ENCODE data around the gene WDR86.

WDR86 gene

DNA sequence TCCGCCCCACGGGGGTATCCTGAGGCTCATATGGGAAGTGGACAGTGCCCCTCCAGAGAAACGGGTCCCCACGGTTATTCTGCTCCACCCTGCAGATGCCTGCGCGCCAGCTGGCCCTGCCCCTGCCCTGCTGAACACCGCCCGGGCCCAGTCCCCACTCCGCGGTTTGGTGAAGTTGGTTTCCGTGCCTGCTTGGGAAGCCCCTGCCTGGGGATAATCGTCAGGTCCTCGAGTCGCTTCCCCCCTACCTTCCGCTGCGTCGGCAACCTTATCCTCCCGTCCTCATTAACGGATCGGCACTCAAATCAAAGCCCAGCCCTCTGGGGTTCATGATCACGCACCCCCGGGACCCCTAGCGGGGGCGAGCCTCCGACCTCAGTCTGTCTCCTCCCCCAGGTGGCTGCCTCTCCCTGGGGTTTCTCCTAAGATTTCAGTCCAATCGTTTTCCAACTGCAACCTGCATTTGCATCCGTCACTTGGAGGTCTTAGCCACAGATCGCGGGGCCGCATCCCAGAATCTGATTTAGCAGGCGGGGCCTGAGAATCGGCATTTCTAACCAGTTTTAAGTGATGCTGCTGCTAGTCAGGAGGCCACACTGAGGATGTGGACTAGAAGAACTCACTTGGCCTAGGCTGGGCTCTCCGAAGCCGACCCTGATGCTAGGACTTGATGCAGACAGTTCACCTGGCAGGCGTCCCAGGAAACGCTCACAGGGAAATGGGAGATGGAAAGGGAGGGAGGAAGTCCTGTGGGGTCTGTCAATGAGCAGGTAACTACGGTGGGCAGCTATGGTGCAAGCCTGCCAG, 27.6 kb downstream of the WDR86 start:
- Mint-ChIP-seq H3K4me1 (ENCODE audit: low read depth) (peaks cover 26% of the 10 kb centered on the region), H3K9me3 (no peaks in the 10 kb centered on the region), H3K27me3 (peaks cover 63% of the 10 kb centered on the region), H3K27ac (no peak overlapping the region), H3K36me3 (ENCODE audit: low read depth) (peaks cover 31% of the 10 kb centered on the region), H3K4me3 (peak overlapping the region; percentile 30)
- intact Hi-C loops (cut with micrococcal nuclease), result no loop called here

DNA sequence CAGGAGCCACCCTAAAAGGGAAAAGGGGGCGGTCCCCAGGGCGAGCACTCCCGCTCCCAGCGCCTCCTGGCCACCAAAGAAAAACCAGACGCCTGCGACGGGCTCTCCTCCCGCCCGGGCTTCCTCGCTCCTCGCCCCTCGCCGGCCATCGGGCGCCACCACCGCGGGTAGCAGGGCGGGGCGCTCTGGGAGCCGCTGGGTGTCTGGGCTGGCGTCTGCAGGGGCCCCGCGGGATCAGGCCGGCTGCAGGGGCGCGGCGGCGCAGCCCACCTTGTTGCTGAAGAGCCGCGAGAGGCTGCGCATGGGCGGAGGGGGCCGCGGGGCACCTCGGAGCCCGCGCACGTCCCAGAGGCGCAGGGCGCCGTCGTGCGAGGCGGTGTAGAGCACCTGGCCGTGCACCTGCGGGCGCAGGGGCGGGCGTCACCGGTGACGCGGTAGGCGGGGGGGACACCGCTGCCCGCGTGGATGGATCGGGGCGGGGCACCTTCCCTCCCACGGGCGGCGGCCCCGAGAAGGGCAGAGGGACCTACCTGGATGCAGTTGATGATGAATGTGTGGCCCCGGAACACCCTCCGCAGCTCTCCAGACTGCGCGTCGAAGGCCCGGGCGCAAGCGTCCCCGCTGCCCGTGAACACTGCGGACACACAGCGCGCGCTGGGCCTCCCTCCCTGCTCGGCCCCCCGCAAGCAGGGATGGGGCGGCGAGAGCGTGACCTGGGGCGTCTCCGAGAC, 28.3 kb downstream of the WDR86 start:
- intact Hi-C loops (cut with micrococcal nuclease), result no loop called here
- Mint-ChIP-seq H3K9me3 (no peaks in the 10 kb centered on the region), H3K36me3 (ENCODE audit: low read depth) (peaks cover 39% of the 10 kb centered on the region), H3K4me1 (ENCODE audit: low read depth) (peaks cover 26% of the 10 kb centered on the region), H3K4me3 (peak overlapping the region; percentile 63), H3K27me3 (peaks cover 55% of the 10 kb centered on the region), H3K27ac (no peak overlapping the region)

DNA sequence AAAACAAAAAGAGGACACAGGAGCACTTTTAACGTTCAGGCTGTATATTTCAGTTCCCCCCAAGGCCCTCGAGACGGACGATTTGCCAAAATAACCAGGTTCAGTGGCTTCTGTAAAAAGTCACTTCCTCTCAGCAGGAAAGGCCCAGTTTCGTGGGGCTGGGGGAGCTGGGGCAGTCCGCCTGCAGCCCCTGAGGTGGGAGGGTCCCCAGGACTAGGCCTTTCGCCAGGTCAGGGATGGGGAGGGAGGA, 28.8 kb downstream of the WDR86 start:
- Mint-ChIP-seq H3K36me3 (ENCODE audit: low read depth) (peaks cover 44% of the 10 kb centered on the region), H3K9me3 (no peaks in the 10 kb centered on the region), H3K4me3 (peak overlapping the region; percentile 63), H3K27ac (peak overlapping the region; percentile 67), H3K27me3 (peaks cover 52% of the 10 kb centered on the region), H3K4me1 (ENCODE audit: low read depth) (peaks cover 26% of the 10 kb centered on the region)
- intact Hi-C loops (cut with micrococcal nuclease), result no loop called here

DNA sequence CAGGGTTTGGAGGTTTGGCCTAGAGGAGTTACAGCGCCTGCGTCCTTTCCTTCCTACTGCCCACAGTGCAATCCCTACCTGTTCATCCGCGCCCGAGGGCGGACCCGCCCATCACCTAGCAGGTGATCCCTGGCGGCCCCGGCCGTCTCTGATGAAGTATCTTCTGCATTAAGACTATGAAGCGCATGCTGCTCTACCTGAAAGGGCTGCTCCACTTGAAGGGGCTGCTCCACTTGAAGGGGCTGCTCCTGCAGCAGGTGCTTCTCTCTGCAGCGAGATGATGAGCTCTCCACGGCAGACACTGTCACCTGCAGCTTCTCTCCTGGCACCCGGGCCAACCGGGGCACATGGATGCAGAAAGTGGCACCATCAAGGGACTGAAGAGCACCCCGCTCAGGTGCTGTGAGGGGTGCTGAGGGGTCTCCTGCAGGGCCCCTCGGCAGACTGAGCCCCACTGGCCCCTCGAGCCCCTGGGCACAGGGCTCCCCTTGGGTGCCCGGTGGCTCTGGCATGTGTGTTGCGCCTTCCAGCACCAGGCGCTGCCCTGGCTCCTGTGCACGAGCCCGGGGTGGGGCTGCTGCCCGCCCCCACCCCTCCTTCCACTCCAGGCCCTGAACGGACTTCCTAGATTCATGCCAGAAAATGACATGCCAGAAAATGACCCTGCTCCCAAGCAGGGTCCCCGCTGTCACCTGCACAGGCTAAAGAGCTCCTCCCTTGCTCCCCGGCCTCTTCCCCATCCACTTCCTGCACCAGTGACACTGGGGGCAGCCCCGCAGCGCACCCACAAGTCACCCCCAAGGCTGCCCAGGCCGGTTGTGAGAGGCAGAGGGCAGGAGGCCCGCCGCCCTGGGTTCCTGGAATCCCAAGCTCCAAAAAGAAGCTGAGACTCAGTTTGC, 29.4 kb downstream of the WDR86 start:
- H3K9me3 Mint-ChIP-seq, result no peaks in the 10 kb centered on the region
- peak overlapping the region; percentile 67 for H3K27ac Mint-ChIP-seq
- H3K4me1 Mint-ChIP-seq (ENCODE audit: low read depth), result peaks cover 26% of the 10 kb centered on the region
- H3K27me3 Mint-ChIP-seq, result peaks cover 50% of the 10 kb centered on the region
- intact Hi-C loops (cut with micrococcal nuclease), result no loop called here
- H3K4me3 Mint-ChIP-seq, result peak overlapping the region; percentile 63
- H3K36me3 Mint-ChIP-seq (ENCODE audit: low read depth), result peaks cover 50% of the 10 kb centered on the region

DNA sequence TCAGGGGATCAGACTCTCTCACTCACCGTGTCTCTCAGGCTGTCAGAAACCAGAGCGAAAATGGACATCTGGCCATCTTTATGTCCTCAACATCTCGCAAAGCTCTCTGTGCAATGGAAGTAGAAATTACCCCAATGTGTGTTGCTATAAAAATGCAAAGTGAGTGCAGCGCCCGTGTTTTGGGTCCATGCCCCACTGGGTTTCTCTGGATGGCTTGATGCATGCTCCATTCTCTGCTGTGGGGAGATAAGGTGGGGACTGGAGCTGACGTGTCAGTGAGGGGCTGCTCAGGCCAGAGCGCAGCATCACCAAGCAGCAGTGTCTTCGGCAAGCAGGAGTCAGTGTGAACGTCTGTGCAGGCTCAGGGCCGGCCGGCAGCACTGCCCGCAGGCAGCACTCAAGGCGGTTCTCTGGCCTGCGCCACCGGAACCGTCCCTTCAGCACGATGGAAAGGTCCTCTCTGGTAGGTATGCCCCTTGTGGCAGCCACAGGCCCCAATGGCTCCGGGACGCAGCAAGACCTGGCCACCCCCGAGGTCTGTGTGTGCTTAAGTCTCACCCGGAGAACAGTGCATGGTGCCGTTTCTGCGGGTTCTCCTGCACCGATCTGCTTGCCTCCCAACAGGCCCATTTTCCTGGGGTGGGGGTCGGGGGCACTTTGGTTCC, 30.2 kb downstream of the WDR86 start:
- Mint-ChIP-seq H3K4me1 (ENCODE audit: low read depth) (peaks cover 26% of the 10 kb centered on the region), H3K27ac (no peak overlapping the region), H3K4me3 (no peak overlapping the region), H3K27me3 (peaks cover 47% of the 10 kb centered on the region), H3K9me3 (no peaks in the 10 kb centered on the region), H3K36me3 (ENCODE audit: low read depth) (peaks cover 58% of the 10 kb centered on the region)
- intact Hi-C loops (cut with micrococcal nuclease), result no loop called here

DNA sequence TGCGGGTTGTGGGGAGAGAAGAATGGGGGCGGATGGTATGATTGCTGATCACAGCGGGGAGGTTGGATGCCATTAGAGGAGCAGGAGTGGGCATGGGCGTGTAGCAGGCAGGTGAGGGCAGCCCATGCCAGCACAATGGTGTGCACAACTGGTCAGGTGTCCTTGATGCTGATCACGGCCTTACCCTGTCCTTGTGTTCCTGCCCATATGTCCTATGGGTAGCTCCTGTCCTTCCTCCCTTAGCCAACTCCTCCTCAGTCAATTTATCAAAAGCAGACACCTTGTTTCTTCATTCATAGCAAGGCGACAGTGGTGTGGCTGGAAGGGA, 30.7 kb downstream of the WDR86 start:
- intact Hi-C loops (cut with micrococcal nuclease), result no loop called here
- H3K36me3 Mint-ChIP-seq (ENCODE audit: low read depth), result peaks cover 63% of the 10 kb centered on the region
- no peak overlapping the region for H3K4me3 Mint-ChIP-seq
- H3K4me1 Mint-ChIP-seq (ENCODE audit: low read depth), result peaks cover 26% of the 10 kb centered on the region
- H3K27ac Mint-ChIP-seq, result no peak overlapping the region
- peaks cover 42% of the 10 kb centered on the region for H3K27me3 Mint-ChIP-seq
- H3K9me3 Mint-ChIP-seq, result no peaks in the 10 kb centered on the region

DNA sequence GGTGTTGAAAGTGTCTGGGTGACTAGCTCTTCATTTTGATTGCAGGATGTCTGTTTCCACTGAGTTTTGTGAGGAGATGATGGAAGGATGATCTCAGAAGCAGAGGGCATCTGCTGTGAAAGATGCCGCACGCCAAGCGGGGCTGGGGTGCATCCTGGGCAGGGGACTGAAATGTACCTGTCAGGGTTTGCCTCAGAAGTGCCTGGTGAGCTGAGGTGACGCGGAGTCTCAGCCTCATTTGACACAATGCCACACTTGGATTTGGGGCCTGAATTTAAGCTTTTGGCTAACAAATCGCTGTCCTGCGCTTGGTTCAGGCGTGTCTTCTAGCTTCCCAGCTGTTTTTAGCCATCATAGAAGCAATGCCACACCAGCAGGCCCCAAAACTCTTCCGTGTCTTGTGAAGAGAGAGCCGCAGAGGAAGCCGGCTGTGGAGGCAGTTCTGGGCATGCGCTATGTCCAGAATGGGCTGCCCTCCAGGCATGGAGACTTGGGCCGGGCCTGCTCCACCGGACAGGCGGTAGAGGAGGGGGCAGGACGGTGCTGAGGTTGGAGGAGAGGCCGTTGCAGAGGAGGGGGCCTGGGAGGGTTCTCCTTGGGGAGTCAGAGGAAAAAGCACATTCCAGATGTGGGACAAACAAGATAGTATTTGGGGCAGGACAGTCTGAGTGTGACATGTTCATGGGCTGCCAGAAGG, 31.2 kb downstream of the WDR86 start:
- intact Hi-C loops (cut with micrococcal nuclease), result no loop called here
- Mint-ChIP-seq H3K27me3 (peaks cover 36% of the 10 kb centered on the region), H3K27ac (no peak overlapping the region), H3K9me3 (no peaks in the 10 kb centered on the region), H3K36me3 (ENCODE audit: low read depth) (peaks cover 68% of the 10 kb centered on the region), H3K4me3 (no peak overlapping the region), H3K4me1 (ENCODE audit: low read depth) (peaks cover 26% of the 10 kb centered on the region)

DNA sequence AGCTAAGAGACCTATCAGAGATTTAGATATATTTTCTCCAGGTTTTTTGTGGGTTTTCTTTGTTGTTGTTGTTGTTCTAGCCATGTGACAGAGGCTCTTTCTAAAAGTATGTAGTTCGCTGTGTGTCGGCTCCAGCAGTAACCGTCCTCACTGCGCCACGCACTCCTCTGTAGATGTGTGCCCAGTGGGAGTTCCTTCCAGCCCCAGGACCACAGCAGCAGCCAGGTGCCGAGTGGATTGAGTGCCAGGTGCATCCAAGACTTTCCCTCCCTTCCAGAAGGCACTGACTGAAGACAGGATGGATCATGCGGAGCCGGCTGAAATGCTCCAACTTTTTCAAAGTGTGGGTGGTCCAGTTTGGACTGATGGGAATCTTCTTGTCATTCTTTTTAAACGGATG, 31.8 kb downstream of the WDR86 start:
- Mint-ChIP-seq H3K27me3 (peaks cover 30% of the 10 kb centered on the region), H3K36me3 (ENCODE audit: low read depth) (peaks cover 74% of the 10 kb centered on the region), H3K4me1 (ENCODE audit: low read depth) (peaks cover 26% of the 10 kb centered on the region), H3K9me3 (no peaks in the 10 kb centered on the region), H3K27ac (no peak overlapping the region), H3K4me3 (no peak overlapping the region)
- intact Hi-C loops (cut with micrococcal nuclease), result no loop called here

DNA sequence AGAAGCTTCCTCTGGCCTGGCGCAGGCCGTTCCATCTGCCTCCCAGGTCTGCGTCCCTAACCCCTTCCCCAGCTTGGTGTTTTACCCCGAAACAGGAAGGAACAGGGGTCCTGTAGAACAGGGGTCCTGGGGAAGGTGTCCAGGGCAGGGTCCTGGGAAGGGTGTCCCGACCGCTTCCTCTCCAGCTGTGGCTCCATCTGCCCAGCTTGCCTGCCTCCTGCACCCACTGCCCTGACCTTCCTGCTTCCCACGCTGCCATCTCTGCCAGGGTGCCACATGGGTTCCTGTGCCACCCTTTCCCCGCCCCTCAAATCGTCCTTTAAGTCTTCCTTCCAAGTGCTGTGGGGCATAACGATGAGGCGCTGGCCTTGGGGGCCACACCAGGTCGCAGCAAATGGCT, 32.4 kb downstream of the WDR86 start:
- intact Hi-C loops (cut with micrococcal nuclease), result no loop called here
- H3K36me3 Mint-ChIP-seq (ENCODE audit: low read depth), result peaks cover 80% of the 10 kb centered on the region
- no peak overlapping the region for H3K4me3 Mint-ChIP-seq
- H3K27ac Mint-ChIP-seq, result no peak overlapping the region
- peaks cover 24% of the 10 kb centered on the region for H3K27me3 Mint-ChIP-seq
- peaks cover 25% of the 10 kb centered on the region for H3K4me1 Mint-ChIP-seq (ENCODE audit: low read depth)
- no peaks in the 10 kb centered on the region for H3K9me3 Mint-ChIP-seq

DNA sequence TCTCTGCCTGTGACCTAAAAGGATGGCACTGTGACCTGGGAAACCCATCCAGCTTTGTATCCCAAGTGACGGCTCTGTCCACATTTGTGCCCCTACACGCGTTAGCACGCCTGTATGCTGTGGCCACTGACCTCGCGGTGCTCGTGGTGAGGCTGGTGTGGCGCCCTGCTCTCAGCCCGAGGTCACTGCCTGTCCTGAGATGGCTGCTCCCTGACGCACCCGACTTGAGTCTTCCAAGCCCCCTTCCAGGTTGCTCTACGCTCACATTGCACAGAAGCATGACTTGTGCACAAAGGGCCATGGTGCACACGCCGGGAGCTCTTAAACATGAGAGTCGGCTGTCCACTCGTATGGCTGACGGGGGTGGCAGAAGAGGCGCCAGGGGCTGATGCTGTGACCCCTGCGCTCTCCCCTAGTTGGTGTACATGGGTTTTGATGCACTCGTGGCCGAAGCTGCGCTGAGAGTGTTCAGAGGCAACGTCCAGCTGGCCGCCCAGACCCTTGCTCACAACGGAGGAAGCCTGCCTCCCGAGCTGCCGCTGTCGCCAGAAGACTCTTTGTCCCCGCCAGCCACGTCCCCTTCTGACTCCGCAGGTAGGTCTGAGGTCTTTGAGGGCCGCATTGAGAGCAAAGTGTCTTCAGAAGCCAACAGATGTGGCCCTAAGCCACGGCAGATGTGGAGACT, 33.5 kb downstream of the WDR86 start:
- Mint-ChIP-seq H3K4me1 (ENCODE audit: low read depth) (peaks cover 19% of the 10 kb centered on the region), H3K27ac (no peak overlapping the region), H3K27me3 (peaks cover 14% of the 10 kb centered on the region), H3K36me3 (ENCODE audit: low read depth) (peaks cover 91% of the 10 kb centered on the region), H3K9me3 (no peaks in the 10 kb centered on the region), H3K4me3 (no peak overlapping the region)
- intact Hi-C loops (cut with micrococcal nuclease), result no loop called here

DNA sequence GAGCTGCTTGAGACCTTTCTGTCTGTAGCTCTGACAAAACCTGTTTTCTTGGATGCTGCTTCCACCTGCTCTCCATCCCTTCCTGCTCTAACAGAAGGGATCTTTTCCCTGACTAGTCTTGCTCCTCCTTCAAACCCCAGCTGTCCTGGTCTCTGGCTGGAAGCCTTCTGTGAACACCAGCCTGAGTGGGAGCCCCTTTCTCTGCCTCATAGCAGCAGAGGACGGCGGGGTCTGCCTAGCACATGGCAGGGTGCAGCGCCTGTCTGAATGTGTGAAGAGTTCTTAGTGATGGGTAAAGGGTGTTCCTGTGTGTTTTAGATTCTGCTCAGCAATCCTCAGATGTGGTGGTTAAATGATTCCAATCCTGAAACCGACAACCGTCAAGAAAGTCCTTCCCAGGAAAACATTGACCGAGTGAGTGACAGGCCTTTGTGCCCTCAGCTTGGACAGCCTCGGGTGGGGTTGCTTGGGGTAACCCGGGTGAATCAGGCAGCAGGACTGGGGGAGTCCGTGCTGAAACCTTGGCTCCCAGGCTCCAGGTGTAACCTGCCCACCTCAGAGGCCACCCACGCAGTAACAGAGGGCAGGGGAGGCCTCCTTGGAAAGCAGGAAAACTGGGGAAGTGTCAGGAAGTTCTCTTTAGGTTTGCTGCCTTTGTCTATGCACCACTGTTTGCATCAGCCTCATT, 34.2 kb downstream of the WDR86 start:
- intact Hi-C loops (cut with micrococcal nuclease), result no loop called here
- no peak overlapping the region for H3K4me3 Mint-ChIP-seq
- H3K4me1 Mint-ChIP-seq (ENCODE audit: low read depth), result peaks cover 13% of the 10 kb centered on the region
- H3K36me3 Mint-ChIP-seq (ENCODE audit: low read depth), result peaks cover 97% of the 10 kb centered on the region
- H3K9me3 Mint-ChIP-seq, result no peaks in the 10 kb centered on the region
- H3K27ac Mint-ChIP-seq, result no peak overlapping the region
- peaks cover 8% of the 10 kb centered on the region for H3K27me3 Mint-ChIP-seq

DNA sequence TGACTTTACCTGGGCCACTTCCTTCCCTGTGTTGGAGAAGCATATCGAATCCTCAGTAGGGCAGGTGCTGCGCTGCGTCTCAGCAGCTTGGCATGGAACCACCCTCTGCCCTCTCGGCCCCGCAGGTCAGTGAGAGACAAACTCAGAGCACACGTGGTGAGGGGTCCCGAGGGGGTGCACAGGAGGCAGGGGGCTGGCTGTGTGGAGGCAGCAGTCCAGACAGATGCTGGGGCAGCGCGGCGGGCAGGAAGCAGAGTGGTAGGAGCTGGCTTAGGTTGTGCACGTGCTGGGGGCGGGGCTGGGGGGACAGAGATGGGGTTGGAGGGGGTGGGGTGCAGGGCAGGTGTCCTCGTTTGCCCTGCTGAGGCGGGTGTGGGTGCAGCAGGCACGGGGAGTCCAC, 35.1 kb downstream of the WDR86 start:
- H3K9me3 Mint-ChIP-seq, result no peaks in the 10 kb centered on the region
- H3K36me3 Mint-ChIP-seq (ENCODE audit: low read depth), result peaks cover 100% of the 10 kb centered on the region
- H3K4me3 Mint-ChIP-seq, result no peak overlapping the region
- peaks cover 2% of the 10 kb centered on the region for H3K27me3 Mint-ChIP-seq
- H3K27ac Mint-ChIP-seq, result no peak overlapping the region
- intact Hi-C loops (cut with micrococcal nuclease), result no loop called here
- peaks cover 3% of the 10 kb centered on the region for H3K4me1 Mint-ChIP-seq (ENCODE audit: low read depth)

Data from dendritic cell treated with granulocyte-macrophage colony-stimulating factor and Interleukin-4, amounts not matched to agents 40 ng/mL and 50 ng/mL, for 4 days (primary cell).